Activated CD4-positive, CD25-positive, alpha-beta regulatory T cell treated with anti-CD3 and anti-CD28 coated beads, Interleukin-2, amount 50 U/mL, for 16 hours (primary cell): ENCODE data around the gene TMEM273.

Experiments used
- DNase-seq: peaks from one replicate; pipeline ENCODE4 v3.0.0-alpha.2; 2020; ENCODE audit warnings: low read depth, low spot score

Gene TMEM273

DNA sequence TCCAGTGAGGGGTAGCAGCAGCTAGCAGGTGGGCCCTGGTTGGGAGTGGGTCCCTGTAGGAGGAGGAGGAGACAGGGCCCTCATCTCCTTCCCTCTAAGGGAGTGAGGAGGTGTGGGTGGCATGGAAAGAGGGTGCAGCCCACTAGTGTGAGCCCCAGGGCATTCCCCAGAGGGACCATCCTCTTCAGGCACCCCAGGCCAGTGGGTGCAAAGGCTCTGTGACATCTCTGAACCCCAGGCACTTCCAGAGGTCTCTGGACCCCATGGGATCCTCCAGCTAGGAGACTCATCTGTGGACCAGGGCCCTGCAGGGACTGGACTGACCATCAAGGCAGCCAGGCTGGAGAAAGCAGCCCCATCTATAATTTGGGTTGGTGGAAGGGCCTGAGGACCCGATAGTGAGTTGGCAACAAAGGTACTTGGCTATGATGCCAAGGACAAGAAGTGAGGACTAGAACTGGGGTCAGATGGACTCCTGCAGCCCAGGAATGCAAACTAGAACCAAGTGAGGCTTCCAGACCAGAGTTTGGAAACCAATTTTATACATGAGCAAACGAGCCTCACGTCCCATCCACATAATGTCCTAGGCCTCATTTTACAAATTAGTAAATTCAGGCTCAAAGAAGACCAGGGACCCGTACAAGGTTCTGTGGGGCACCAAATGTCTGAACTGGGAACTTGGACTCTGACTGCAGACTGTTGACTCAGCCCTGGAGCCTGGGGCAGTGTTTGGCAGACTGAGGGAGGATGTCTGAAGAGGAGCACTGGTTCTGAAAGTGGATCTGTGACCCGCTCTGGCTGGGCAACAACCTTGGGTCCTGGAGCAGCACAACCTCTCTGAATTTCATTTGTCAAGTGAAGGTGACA, 71.4 kb downstream of the TMEM273 start:
- DNase-seq = no peak

DNA sequence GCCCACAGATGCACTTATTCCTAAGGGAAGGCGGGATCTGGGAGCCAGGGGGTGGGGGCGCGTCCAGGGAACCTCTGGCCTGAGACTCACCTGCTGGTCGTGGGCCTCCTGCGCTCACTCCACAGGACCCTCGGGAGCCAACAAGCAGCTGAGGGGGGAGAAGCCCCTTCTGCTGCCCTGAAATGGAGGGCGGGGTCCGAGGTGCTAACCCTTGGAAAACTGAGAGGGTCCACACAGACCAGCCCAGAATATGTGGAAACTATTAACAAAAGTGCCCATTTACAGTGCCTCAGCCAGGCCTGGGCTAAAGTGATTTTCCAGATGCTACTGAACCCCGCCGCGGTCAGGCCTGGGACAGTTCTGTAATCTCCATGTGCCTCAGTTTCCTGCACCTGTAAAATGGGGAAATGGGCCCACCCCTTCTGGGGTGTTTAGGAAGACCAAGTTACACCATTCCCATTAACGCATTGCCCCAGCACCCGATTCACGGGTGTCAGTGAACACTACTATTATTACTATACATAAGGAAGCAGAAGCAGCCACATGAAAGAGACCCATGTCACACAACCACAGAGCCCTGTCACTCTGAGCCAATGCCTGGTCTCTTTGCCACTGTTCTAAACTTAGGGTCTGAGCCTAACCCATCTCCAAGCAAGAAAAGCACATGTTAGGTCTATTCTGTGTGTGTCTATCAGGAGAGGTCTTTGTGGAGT, 72.2 kb downstream of the TMEM273 start:
- DNase-seq = no peak

DNA sequence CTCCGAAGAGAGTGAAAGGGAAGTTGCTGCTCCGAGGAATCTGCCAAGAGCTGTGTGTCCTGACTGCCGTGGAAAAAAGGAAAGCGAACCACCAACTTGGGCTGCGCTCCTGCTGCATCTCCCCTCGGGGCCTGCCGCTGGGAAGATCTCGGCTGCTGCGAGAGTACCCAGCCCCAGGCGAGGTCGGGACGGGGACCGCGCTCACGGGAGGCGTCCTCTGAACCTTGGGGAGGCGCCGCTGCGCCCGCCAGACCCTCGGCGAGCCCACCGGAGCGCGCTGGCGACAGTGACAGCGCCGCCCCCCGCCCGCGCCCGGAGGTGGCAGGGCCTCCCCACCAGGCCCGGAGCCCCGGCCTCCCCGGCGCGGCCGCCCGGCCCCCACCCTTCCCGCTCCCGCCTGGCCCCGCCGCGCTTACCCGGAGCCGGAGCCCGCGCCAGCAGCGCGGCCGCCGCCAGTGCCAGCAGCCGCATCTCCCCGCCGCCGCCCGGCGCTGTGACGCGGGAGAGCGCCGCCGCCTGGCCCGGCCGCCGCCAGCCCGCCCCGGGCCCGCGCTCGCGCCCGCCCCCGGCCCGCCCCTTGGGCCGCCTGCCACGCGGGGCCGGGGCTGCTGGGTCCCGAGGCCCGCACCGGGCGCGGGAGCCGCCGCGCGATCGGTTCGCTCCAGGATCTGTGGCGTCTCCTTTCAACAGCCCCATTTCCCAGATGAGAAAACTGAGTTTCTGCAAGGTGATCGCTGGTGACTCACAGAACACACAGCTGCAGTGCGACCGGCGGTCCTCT, 73.0 kb downstream of the TMEM273 start, which contains the start of gene VSTM4:
TSS of gene VSTM4 (minus strand) at position 508 of the 781 bp plus-strand sequence. CDS start at position 471, 37 bp downstream.
- no peak for DNase-seq

DNA sequence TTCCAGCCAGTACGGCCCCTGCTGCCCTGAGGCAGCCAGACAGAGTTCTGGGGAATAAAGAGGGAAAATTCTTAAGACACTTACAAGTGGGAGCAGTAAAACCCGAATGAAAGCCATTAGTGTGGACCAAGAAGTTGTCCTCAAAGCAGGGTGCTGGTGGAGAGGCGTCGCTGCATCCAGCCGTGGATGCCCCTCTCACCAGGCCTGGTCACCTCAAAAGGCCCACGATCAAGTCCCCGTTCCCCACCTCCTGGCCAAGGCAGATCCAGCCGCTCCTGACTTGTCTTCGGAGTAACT, 73.5 kb downstream of the TMEM273 start:
- no peak for DNase-seq

DNA sequence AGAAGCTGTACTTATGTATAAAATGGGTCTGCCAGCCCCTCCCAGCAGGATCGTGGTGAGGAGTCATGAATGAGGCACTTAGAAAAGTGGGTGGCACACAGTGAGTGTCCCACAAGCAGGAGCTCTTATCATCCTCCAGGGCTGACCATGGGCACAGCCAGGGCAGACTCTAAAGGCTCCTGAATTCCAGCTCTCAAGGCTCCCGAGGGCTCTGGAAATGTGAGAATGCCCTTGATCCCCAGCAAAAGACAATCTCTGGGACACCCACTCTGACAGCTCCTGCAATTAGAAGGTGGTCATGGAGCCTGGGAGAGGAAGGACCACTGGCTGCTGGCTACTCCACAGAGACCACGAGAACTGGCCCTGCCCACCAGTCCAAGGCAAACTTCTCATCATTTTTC, 74.5 kb downstream of the TMEM273 start:
- DNase-seq = no peak

DNA sequence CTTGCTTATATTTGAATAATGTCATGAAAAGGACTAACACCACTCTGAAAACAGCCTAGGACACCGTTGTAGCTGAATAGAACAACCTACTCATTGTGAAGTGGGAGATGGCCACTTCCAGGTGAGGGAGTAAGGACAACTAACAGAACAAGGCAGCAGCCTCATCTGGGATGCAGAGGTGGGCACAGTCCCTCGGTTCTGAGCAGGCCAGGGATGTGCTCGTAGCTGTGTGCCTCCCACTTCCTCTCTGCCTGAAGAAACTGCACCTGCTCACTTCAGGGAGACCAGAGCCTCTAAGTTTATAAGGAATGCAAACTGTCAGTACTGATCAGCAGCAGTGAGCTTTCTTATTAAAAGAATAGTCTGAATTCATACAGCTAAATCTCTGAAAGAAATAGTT, 75.3 kb downstream of the TMEM273 start:
- no peak for DNase-seq

DNA sequence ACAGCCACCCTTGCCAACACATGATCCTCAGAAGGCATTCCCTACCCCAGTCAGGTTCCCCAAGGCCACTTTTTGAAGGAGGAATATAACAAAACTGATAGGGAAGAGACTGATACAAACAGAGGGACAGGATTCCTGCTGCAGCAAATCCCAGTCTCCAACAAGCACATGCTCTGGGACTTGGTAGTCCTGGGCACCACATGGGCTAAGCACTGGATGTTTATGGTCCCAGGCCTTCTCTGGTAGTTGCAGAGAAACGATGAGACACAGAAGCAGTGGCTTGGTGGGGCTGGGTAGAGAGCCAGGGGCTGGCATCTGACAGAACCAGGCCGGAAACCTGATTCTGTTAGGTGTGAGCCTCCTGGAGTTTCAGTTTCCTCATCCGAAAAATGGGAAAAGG, 76.1 kb downstream of the TMEM273 start:
- DNase-seq = no peak

DNA sequence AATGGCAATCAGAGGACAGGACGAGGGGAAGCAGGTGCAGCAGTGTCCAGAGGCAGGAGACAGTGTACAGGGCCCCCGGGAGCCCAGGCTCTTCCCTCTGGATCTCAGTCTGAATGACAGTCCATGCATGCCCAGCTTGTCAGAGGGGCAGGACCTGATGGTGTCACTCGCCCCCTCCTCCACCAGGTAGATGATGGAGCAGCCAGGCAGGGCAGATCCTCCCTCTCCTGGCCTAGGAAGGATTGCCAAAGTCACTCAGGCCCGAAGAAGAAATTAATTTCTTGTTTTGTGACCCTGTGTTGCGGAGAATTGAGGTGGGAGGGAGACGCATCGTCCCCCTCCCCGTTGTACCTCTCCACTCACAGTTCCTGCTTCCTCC, 76.9 kb downstream of the TMEM273 start:
- DNase-seq = no peak

DNA sequence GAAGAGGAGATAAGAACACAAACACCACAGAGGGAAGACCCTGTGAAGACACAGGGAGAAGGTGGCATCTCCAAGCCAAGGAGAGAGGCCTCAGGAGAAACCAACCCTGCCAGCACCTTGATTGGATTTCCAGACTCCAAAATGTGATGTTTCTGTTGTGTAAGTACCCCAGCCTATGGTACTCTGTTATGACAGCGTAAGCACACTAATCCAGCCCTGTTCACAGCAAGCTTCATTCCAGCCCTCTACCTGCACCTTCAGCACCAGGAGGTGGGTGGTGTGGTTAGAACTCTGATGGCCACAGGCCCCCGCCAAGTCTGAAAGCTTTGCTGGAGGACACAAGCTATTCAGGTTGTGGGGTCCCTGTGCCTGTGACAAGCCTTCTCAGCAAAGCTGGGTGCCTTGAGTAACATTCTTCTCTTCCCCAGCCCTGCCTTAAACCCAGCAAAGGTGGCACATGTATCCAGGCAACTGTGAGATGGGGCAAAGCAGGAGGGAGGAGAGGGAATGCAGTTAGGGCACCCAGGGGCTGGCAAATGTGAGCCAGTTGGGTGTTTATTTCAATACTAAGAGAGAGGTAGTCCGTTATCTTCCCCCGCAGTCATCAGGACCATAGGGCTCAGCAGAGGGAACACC, 77.4 kb downstream of the TMEM273 start:
- DNase-seq = no peak

DNA sequence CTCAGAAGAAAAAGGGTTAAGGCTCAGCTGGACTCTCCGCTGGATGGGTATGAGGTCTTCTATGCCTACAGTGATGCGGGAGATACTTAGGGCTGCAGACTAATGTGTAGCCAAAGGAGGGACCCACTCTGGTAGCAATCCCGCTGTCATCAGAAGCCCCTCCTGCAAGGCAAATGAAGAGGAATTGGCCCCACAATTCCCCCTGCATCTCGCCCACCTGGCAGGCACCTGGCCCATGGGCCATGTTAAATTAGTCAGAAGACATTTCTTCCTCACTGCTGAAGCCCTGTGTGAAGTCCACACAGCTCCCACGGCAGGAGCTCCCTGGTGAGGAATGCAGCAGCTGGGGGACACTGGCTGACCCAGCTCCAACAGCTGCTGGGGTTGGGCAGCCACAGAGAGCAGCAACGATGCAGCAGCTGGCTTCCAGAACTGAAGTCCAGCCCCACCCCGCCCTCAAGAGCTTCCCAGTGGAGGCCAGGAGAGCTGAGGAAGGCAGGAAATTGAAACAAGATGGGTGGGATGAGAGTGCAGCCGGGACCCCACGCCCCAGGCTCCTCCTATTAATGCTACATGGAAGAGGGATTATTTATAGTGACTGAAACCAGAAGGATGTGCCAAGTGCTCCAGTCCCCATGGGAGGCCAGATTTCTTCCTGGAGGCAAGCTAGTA, 78.4 kb downstream of the TMEM273 start:
- no peak for DNase-seq

DNA sequence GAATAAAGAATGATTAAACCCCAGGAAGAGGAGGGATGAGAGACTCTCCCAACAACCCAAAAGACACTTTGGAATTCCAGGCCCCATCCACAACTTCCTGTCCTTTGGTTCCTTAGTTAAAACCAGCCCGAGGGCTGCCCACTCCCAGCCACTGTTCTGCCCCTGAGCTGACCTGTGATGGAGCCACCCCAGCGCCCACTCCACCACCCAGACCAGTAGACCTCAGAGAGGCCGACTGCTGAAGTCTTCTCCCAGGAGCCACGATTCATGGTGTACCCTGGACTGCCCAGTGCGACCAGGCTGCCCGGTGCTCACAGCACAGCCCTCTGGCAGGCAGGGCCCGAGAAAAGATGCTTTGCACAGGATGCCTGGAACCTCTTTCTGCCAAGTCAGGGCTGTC, 79.5 kb downstream of the TMEM273 start:
- no peak for DNase-seq

DNA sequence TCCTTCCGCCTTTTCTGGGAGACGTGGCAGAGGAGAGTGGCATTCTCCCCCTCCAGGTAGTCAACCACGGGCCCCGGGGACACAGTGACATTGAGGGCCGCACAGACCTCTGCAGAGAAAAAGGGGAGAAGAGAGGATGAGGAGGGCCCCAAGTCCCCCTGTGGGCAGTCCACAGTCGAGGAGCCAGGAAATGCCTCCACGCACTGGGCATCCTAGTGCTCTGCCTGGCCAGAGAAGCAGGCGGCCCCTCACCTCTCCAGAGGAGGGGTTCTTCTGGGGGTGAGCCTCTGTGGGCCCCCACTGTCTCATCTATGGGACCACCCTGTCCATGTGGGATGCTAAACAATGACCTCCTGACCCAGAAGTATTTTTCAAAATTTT, 80.3 kb downstream of the TMEM273 start:
- no peak for DNase-seq

DNA sequence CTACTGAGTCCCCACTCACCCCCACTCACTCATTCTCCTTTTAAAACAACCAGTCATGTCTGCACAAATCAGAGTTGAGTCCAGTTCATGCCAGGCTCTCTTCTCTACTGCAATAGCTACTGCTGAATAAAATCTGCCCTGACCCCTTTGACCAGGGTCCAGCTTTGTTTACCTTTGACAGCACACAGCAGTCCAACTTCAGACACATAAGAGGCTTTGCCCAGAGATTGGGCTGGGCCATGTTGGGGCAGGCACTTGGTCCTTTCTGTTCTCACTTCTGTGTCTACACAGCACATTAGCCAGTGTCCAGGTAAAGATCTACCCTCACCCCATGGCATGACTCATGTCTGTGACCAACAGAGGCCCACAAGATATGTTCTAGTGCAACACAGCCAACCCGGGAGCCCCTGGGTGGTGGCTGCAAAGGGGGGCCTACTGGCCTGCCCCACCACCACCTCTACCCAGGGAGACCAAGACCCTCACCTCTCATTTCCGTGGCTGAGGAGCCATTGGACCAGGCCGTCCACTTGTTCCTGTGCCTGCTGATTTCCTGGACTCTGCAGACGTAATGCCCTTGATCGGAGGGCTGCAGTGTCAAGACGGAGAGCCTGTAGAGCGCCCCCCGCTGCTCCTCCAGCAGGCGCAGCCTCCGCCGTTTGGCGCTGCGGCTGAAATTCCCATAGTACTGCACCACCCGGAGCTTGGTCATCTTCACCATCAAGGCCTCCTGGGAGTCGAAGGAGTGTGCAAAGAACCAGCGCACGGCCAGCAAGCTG, 80.9 kb downstream of the TMEM273 start:
- DNase-seq = no peak

DNA sequence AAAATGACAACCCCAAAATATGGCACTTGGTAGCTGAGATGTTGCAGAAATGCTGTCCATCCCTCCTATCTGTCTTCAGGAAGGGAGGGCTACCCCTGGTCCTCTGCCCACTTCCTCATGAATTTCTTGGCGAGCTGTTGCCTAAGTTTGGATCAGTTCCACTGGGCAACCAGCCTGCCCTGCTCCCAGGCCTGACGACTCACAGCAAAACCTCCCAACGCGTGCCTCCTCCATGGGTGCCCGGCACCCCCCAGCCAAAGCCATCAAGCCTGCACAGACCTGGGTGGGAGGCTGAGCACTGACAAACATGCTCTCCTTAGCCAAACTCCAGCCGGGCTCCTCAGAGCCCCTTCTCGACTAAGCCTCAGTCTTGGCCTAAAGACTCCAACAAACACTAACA, 81.7 kb downstream of the TMEM273 start:
- no peak for DNase-seq

DNA sequence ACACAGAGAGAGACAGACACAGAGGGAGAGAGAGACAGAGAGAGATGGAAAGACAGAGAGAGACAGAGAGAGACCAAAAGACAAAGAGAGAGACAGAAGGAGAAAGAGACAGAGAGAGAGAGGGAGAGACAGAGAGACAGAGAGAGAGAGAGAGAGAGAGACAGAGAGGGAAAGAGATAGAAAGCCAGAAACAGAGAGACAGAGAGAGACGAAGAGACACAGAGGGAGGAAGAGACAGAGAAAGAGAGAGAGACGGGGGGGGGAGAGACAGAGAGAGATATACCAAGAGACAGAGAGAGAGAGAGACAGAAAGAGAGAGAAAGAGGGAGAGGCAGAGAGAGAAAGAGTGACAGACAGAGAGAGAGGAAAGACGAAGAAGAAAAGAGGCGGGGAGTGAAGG, 83.1 kb downstream of the TMEM273 start:
- DNase-seq = no peak
